Measurements from ENCODE around the gene EFTUD2.

Gene EFTUD2

GRCh38 chr17:44862278-44862914, 36.8 kb downstream of the EFTUD2 start:
- no peak for DNase-seq (ENCODE audit: low read depth, low spot score)
- no peak for TF ChIP-seq CTCF (IDR thresholded peaks at IDR 0.05; ENCODE audit: low read depth, low read length)
- in situ Hi-C loops (cut with HindIII; ENCODE audit: low sequenced_read_pairs), result no loop called here
- no peak overlapping the region for H3K4me3 ChIP-seq (ENCODE audit: low read depth, low read length)

- no peak overlapping the region for H3K4me3 ChIP-seq (ENCODE audit: low read depth, low read length)
- TF ChIP-seq CTCF (IDR thresholded peaks at IDR 0.05; ENCODE audit: low read depth, low read length), result no peak
- no peak for DNase-seq (ENCODE audit: low read depth, low spot score)
- in situ Hi-C loops (cut with HindIII; ENCODE audit: low sequenced_read_pairs), result no loop called here
Observed at GRCh38 chr17:44859701-44860100, 39.5 kb downstream of the EFTUD2 start.

DNA sequence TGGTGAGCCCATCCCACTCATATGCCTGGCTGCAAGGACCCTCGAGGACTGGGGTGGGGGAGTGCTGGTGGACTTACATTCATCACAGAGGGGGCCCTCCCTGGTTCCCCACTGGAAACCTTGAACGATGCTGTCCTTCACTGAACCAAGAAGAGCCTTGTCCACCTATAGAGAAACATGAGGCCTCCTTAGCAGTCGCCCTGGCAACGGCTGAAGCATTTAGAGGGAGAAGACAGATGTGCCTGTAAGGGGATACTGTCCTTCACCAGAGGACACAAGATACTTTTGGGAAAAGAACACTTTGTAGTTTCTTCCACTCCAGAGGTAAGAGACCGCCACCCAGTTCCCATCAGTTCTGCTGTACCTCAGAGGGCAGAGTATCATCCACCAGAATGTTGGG, 45.1 kb downstream of the EFTUD2 start:
- no peak for TF ChIP-seq CTCF (IDR thresholded peaks at IDR 0.05; ENCODE audit: low read depth, low read length)
- in situ Hi-C loops (cut with HindIII; ENCODE audit: low sequenced_read_pairs), result no loop called here
- no peak for DNase-seq (ENCODE audit: low read depth, low spot score)
- H3K4me3 ChIP-seq (ENCODE audit: low read depth, low read length), result no peak overlapping the region

DNA sequence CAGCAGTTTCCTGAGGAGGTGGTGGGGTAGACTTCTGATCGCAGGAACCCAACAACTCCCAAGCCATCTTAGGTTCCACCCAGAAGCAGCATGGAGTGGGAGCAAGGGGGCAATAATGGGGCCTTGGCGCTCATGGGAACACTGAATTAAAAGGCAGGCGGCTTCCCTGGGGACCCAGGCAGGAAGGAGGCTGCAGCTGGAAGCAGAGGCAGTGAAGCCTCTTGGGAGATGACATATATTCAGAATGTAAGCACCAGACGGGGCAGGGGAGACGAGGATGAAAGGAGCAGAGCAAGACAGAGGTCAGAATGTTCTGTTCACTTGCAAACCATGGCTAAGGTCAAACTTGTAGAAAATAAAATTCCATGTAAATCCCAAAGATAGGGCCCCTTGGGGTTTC, 48.6 kb downstream of the EFTUD2 start:
- DNase-seq (ENCODE audit: low read depth, low spot score), result no peak
- H3K4me3 ChIP-seq (ENCODE audit: low read depth, low read length), result no peak overlapping the region
- TF ChIP-seq CTCF (IDR thresholded peaks at IDR 0.05; ENCODE audit: low read depth, low read length), result no peak
- in situ Hi-C loops (cut with HindIII; ENCODE audit: low sequenced_read_pairs), result no loop called here

DNA sequence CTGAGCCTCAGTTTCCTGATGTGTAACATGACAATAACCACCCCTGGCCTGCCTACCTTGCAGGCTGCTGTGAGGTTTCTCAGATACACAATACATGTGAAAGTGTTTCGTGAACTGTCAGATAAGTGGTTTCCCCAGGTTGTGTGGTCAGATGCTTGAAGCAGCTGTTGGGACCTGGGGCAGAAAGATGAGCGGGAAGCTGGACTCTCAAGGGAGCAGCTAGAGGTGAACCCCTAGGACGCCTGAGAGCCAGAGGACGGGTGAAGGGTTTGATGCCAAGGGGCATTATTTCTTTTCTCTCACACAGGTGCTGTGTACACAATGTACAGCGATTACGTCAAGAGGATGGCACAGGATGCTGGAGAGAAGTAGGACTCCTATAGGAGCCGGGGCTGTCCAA, 49.2 kb downstream of the EFTUD2 start:
- no peak for DNase-seq (ENCODE audit: low read depth, low spot score)
- H3K4me3 ChIP-seq (ENCODE audit: low read depth, low read length), result no peak overlapping the region
- in situ Hi-C loops (cut with HindIII; ENCODE audit: low sequenced_read_pairs), result no loop called here
- no peak for TF ChIP-seq CTCF (IDR thresholded peaks at IDR 0.05; ENCODE audit: low read depth, low read length)

DNA sequence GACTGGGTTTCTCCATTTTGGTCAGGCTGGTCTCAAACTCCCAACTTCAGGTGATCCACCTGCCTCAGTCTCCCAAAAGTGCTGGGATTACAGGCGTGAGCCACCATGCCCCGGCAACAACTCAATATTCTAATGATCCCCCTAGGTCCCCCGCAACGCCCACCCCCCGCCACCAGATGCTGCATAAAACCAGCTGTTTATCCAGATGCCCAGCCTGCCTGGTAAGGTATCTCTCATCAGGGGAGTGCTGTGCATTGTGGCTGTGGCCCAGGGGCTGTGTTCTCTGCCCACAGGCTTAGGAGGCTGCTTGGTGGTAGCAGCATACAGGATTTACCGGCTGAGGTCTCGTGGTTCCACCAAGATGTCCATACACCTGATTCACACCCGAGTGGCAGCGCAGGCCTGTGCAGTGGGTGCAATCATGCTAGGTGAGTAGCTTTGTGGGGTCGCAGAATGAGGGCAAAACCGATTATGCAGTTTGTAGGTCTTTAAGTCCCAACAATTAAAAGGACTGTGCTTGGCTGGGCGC, 50.2 kb downstream of the EFTUD2 start:
- TF ChIP-seq CTCF (IDR thresholded peaks at IDR 0.05; ENCODE audit: low read depth, low read length), result no peak
- in situ Hi-C loops (cut with HindIII; ENCODE audit: low sequenced_read_pairs), result no loop called here
- H3K4me3 ChIP-seq (ENCODE audit: low read depth, low read length), result no peak overlapping the region
- DNase-seq (ENCODE audit: low read depth, low spot score), result no peak
